PFSK-1 (cell line): ENCODE data around the gene CLDN8.

Experiments used
- FOXP2 ChIP-seq: optimal IDR thresholded peaks from 2 replicates; pipeline ENCODE3; 2011; ENCODE audit warnings: borderline replicate concordance, control low read depth, inconsistent platforms; ENCODE audit not compliant: insufficient read depth; ENCODE audit errors: extremely low read length, extremely low read depth
- POLR2AphosphoS5 ChIP-seq: IDR thresholded peaks from 2 replicates; pipeline ENCODE4 v1.6.1; 2012; ENCODE audit warnings: low read depth, mild to moderate bottlenecking, control low read depth, low read length, moderate library complexity
- REST ChIP-seq, 2 experiments: IDR thresholded peaks; 2 replicates each; pipeline versions ENCODE4 v1.6.1 to v1.8.0; 2011 to 2012; ENCODE audit warnings: low read depth in 2 of 2, low read length in 2 of 2, control low read depth in 1 of 2, inconsistent platforms in 1 of 2, mild to moderate bottlenecking in 1 of 2, moderate library complexity in 1 of 2; ENCODE audit not compliant: insufficient read depth in 1 of 2
- SIN3A ChIP-seq: IDR thresholded peaks from 2 replicates; pipeline ENCODE4 v1.6.1; 2012; ENCODE audit warnings: mild to moderate bottlenecking, low read length, moderate library complexity, borderline replicate concordance; ENCODE audit not compliant: insufficient read depth
- TAF1 ChIP-seq: IDR thresholded peaks from 2 replicates; pipeline ENCODE4 v1.6.1; 2012; ENCODE audit warnings: low read length, control low read depth, borderline replicate concordance; ENCODE audit not compliant: insufficient read depth

GRCh38 chr21:30209601-30210000 lies 6.3 kb downstream of the CLDN8 start:
- TF ChIP-seq REST (IDR thresholded peaks at IDR 0.05; ENCODE audit: insufficient read depth in 1 of 2, low read depth in 2 of 2, low read length in 2 of 2) (no peak), POLR2AphosphoS5 (no peak), FOXP2 (no peak), TAF1 (no peak), SIN3A (no peak)
